GM19463 (cell line): ENCODE data around the gene EFTUD2.

Experiments
- ATAC-seq: cut with Tn5 transposase; IDR thresholded peaks from one replicate; pipeline ENCODE4 v1.9.1; 2021; ENCODE audit warnings: mild to moderate bottlenecking, moderate library complexity; ENCODE audit not compliant: unreplicated experiment

EFTUD2 gene

DNA sequence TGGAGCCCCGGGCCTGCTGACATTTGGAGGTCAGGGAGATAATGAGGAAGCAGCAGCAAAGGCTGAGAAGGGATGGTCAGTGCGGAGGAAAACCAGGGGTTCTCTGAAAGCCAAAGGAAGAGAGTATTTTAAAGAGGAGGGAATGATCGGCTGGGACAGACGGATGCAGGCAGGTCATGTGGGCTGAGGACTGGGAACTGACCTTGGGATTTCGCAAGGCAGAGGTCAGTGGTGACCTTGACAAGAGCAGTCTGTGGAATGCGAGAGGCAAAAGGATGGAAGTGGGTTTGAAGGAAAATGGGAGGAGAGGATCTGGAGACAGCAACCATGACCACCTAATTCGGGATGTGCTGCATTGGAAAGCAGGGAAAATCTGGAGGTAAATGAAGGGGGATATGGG, 10.2 kb downstream of the EFTUD2 start:
- no peak for ATAC-seq

DNA sequence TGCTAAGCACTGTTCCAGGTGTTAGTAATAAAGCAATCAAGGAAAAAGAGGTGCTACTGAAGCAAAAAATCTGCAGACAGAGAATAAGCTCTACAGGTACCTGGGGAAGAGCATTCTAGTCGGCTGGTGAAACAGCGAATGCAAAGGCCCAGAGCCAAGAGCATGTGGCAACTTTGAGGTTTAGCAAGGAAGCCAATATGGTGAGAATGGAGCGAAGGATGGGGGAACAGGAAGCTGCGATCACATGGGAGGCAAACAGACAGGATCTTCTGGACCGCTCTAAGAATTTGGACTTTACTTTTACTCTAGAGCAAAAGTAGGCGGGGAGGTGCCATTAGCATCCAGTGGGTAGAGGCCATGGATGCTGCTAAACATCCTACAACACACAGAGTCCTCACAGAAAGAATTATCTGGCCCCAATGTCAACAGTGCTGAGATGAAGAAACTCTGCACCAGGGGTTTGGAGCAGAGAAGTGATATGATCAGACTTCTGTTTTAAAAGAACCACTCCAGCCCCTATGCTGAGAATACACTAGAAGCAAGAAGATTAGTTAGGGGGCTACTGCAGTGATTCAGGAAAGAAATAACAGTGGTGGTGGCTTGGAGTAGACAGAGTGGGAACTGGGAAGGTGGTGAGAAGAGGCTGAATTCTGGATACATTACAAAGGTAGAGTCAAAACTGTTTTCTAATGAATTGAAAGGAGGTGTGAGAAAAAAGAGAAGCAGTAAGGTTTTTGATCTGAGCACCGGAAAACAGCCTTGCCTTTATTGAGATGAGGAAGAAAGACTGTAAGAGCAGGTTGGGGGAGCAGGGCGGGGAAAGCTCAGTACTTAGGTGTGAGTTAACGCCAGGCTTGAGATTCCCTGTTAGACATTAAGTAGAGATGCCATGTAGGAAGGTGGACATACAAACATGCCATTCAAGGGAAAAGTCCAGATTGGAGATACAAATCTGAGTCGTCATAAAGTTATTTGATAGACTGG, 11.0 kb downstream of the EFTUD2 start:
- ATAC-seq: no peak

DNA sequence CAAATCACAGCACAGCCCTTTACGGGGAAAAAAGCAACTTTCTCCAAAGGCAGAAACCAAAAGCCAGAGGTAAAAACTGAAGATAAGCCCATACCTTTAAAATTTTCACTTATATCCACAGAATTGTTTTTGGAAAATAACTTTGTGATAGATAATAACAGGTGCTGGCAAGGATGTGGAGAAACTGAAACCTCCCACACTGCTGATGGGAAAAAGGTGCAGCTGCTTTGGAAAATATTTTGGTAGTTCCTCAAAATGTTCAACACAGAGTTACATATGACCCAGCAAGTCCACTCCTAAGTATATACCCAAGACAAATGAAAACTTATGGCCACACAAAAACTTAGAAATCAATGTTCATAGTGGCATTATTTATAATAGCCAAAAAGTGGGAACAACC, 12.2 kb downstream of the EFTUD2 start:
- ATAC-seq: no peak

DNA sequence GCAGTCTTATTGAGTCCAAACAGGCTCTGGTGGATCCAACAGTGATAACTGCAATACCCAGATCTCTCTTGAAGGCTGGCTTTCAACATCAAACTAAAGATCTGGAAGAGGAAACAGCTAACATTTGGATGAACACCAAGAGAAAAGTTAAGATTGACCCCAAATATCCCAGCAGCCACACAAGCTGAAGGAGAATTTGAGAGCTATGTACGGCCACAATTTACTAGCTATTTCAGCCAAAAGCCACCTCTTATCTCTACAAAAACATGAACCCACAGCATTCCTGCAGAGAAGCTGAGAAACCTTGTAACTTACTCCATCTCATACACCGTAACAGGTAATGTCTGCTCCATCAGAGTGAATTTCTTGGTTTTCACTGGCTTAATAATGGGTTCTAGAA, 14.3 kb downstream of the EFTUD2 start:
- ATAC-seq: no peak

DNA sequence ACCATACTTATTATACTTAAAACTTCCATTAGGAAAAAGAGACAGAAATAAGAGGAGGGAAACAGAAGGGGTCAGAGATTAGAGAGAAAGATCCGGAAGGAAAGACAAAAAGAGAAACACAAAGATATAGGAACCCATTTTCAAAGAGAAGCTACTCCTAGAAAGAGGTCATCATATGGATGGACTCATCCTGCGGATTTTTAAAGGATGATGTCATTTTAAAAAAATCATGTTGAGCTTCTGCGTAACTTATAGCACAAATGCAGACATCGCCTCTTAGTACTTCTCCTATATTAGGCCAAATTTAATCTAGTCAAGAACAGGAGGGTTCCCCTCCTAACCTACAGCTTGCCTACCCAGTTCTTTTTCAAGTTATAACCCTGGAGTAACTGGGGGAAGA, 18.1 kb downstream of the EFTUD2 start:
- ATAC-seq: no peak

DNA sequence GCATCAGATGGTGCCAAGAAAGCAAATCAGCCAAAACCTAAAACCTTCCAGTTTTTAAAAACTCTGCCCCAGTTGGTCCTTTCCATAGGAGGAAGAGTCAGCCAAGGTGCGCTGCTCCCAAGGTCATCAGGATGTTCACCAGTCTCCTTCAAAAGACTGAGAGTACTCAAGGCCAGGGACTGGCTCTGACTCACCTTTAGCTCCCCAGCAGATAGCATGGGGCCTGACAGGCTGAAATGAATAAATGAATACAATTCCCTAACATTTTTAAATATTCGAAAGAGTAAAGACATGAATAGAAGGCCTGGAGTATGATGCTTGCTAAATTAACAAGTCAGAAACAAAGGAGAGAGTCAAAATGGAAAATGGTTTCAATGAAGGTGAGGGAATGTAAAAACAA, 19.2 kb downstream of the EFTUD2 start:
- ATAC-seq: no peak

DNA sequence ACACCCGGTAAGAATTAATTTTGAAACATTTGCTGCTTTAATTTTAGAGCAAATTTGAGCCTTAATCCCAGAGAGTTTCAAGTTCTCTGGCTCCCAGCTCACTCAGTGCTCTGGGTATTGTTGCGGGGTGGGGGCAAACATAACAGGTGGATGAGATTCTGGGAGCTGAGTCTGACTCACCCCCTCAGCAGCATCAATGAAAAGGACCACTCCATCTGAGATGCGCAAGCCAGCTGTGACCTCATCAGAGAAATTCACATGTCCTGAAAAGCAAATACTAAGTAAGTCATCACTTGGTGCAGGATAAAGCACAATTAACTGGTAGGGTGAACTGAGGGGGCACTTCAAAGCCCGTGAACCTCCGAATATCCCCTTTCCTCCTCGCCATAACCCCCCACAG, 19.9 kb downstream of the EFTUD2 start:
- no peak for ATAC-seq

DNA sequence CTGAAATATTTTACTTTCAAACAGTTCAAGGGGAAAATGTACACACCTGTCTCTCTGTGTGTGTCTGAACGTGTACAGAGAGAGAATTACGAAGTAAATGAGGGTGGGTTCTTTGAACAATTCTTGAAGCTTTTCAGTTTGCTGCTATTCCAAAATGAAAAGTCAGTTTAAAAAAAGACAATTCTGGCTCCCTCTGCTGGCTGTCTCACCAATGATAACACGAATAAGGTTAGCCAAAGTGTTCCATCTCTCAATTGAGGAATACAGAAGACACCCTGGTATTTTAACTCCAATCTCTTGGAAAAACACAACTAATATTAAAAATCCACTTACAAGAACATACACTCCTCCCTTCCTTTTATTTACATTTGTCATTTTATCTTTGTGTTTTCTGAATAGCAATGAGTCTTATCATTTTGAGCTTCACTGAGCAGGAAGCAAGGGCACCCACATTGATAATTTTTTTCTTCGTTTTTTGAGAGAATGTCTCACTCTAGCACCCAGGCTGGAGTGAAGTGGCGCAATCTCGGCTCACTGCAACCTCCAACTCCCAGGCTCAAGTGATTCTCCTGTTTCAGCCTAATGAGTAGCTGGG, 20.5 kb downstream of the EFTUD2 start:
- no peak for ATAC-seq

DNA sequence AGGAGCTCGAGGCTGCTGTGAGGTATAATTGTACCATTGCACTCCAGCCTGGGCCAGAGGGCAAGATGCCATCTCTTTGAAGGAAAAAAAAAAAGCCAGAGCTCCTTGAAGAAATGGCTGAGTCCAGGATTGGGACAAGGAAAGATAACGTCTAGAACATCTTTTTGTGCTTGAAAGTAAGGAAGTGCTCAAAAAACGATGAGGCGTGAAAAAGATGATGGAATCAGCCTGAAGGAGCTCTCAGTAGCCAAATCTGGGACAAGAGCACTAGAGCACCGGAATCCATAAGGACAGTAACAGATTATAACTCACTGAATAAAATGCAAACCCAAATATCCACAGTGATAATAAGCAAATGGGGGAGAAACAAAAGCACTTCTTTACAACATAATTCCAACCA, 22.1 kb downstream of the EFTUD2 start:
- ATAC-seq: no peak

DNA sequence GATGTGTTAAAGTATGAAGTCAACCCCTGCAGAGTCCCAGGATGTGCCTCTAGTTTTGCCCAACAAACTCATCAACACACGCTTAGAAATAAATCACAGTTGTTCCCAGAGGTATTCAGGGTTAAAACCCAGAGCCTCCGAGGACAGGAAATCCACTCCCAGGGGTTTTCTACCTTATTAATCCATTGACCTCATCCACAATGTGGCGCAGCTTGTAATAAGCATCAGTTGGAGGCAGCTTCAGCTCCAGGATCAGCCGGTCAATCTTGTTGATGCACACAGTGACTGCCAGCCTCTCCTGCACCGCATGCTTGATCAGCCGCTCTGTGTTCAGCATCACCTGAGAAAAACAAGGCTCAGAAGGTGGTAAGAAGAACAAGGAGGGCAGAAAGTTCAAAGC, 23.5 kb downstream of the EFTUD2 start:
- no peak for ATAC-seq

DNA sequence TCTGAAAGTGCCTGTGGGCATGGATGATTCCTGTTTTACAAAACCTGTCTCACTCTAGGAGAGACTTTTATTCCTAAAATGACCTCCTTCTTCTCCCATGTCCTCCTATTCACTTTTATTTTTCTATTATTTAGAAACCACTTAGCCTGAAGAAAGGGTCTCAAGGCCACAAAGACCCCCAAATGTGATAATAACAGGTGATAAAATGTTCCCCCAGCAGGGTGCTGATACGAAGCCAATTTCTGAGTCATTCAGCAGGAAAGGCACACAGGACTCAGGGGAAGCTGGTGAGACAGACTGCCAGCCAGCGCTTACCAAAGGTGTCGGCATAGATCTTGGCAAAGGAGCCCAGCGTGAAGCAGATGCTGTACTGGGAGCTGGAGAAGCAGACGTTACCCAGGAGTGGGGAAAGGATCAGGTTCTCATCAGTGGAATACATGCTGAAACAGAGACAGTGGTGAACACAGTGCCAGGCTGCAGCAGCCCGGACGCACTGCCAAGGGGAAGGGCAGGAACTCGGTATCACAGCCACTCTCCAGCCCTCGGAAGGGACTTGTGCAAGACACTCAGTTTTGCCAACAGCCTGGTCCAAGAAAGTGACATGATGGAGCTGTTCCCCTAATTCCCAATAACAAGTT, 27.0 kb downstream of the EFTUD2 start:
- no peak for ATAC-seq

DNA sequence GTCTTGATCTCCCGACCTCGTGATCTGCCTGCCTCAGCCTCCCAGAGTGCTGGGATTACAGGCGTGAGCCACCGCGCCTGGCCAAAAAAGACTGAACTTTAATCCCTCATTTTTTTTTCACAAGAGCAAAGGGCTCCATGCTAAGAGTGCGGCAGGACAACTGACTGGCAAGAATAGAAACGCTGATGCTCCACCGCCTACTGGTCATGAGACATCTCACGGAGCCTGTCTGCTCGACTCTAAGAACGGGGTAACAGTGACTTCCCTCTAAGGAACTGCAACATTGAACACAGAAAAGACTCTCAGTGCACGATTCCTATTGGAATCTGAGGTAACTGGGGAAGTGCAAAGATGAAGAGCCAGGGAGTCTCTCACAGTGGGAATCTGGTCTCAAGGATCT, 27.7 kb downstream of the EFTUD2 start:
- no peak for ATAC-seq

DNA sequence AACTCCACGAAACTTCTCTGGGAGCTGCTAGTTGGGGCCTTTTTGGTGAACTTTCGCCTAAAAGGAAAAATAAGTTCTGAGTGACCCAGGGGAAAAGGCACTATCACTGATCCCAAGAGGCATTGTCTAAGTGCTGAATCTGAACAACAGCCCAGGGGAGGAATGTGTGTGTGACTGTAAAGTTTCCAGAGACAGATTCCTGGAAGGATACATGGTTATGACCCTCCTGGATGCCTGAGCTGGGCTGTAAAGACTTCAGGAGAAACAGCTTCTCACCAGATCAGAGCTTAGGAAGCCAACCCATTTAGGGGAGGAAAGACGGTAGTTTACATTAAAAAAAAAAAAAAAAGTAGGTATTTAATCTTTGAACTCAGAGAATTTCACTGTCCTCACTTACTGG, 31.4 kb downstream of the EFTUD2 start:
- no peak for ATAC-seq

DNA sequence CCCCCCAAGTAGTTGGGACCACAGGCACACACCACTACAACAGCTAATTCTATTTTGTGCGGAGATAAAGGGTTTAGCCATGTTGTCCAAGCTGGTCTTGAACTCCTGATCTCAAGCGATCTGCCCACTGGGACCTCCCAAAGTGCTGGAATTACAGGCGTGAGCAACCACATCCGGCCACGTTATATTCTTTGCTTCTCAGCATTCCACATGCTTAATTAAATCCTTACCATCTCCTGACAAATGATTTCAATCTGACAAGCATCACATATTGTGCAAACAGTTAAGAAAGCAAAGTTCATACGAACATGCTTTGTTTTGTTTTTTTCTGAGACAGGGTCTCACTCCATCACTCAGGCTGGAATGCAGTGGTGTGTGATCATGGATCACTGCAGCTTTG, 33.3 kb downstream of the EFTUD2 start:
- no peak for ATAC-seq

DNA sequence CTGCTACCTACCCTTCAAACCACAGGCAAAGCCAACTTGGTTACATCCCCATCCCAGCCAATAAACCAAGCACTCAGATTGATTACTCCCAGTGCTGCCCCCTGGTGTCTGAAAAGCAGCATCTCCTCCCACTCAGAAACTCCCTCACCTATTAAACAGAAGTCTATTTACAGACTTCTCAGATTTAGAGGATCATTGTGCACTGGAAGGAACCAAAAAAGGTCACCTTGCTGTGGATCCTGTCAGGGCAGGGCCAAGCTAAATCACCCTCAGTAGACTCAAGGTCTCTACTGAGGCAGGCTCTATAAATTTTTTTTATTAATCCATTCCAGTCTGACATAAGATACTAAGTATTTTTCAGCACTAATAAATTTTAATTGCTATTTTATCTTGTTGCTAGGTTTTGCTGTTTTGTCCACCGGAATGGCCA, 34.0 kb downstream of the EFTUD2 start:
- no peak for ATAC-seq

DNA sequence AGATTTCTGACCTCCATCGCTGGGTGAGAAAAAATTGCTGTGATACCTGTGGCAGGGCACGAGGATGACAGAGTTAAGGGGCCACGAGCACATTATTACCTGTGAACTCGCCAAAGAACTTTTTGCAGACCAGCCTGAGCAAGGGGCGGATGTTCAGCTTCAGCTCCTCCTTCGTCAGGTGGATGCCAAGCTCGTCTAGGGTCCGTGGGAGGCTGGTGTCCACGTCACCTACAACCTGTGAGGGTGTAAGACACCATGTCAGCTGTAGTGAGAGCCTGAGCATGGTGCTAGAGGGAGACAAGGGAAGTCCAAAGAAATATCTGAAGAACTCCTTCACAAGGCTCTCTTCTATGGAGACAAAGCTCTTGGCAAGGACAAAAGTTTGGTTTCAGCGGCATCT, 34.4 kb downstream of the EFTUD2 start:
- no peak for ATAC-seq

DNA sequence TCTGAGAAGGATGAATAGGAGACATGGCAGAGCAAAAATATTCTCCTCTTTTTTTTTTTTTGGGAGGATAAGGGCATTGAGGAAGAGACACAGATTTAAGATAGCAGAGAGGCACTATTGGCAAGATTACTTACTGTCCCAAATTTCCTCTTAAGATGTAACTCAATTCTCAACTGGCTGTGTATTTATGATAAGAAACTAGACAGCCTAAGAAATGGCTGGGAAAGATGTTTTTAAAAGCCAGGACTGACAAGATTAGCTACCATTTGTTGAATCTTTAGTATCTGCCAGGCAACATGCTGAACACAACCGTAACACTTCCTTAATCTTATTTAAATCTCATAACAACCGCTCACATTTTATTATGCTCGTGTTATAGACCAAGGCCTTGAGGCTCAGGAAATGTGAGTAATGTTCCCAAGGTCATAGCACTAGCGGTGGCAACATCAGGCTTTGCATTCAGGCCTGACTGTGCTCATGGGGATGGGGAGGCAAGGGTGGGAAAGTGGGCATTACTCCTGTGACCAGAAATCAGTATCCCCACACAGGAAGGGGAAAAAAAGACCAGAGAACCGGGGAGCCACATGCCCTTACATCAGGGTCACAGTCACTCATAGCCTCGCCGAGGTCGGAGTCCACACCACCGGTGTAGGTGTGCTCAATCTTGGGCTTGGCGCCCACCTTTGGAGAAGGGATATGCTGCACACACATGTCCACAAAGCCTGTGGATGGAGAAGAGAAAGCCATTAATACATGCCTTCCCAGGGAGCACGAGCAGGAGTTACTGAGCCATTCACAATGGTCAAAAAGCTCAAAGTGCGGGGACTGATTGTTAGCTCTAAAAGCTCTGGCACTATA, 36.0 kb downstream of the EFTUD2 start:
- ATAC-seq: no peak

DNA sequence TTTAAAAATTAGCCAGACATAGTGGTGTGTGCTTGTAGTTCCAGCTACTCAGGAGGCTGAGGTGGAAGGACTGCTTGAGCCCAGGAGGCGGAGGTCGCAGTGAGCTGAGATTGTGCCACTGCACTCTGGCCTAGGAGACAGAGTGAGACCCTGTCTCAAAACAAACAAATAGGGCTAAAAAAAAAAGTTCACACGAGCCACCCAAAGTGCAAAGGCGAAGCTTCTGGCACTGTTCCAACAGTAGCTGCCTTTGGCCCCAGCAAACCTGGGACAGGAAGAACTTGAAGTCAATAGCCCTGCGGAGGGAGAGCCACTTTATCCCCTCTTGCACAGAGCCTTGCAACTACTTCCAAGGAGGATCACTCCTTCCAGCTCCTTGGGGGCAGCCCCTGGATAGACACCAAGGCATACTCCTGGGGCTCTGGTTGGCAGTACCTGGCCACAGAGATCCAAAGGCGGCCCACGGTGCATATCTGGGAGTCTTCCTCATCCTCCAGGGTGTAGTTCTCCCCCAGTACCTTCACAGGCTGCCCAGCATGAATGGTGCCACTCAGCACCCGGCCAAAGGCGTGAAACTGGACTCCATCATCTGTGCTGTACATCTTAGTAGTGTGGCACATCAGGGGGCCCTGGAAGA, 36.8 kb downstream of the EFTUD2 start:
- ATAC-seq: no peak

DNA sequence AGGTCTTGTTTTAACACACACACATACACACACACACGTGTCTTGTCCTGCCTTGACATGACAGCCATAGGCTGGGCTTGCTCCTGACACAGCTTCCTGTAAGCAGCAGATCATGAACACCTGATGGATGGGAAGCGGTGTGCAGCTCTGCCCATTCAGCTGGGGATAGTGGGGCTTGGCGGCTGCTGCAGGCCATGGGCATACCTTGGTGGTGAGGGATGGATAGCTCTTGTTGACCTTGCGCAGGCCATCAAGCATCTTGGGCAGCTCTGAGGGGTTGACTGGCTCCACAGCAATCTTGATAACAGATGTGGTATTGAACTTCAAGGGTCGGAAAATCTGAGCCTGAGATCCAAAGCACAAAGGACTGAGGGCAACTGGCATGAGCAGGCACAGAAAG, 39.5 kb downstream of the EFTUD2 start:
- ATAC-seq: no peak

DNA sequence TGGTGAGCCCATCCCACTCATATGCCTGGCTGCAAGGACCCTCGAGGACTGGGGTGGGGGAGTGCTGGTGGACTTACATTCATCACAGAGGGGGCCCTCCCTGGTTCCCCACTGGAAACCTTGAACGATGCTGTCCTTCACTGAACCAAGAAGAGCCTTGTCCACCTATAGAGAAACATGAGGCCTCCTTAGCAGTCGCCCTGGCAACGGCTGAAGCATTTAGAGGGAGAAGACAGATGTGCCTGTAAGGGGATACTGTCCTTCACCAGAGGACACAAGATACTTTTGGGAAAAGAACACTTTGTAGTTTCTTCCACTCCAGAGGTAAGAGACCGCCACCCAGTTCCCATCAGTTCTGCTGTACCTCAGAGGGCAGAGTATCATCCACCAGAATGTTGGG, 45.1 kb downstream of the EFTUD2 start:
- no peak for ATAC-seq

DNA sequence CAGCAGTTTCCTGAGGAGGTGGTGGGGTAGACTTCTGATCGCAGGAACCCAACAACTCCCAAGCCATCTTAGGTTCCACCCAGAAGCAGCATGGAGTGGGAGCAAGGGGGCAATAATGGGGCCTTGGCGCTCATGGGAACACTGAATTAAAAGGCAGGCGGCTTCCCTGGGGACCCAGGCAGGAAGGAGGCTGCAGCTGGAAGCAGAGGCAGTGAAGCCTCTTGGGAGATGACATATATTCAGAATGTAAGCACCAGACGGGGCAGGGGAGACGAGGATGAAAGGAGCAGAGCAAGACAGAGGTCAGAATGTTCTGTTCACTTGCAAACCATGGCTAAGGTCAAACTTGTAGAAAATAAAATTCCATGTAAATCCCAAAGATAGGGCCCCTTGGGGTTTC, 48.6 kb downstream of the EFTUD2 start:
- no peak for ATAC-seq
